ENCODE measurements around the gene NAB2.

- no peak for TF ChIP-seq CTCF (optimal IDR thresholded peaks at IDR 0.05 in 1 of 3, IDR thresholded peaks at IDR 0.05 in 1 of 3, conservative IDR thresholded peaks at IDR 0.05 in 1 of 3; ENCODE audit: extremely low read depth in 1 of 3, insufficient read depth in 2 of 3, low read length in 3 of 3)
- no peak for TF ChIP-seq EZH2 (IDR thresholded peaks at IDR 0.05; ENCODE audit: low read length)
These were observed 17.3 kb downstream of the NAB2 start for GRCh38 chr12:57106021-57106708.

Data from keratinocyte (primary cell).